Stimulated activated CD8-positive, alpha-beta memory T cell treated with anti-CD3 and anti-CD28 coated beads, Interleukin-4, amount 100 ng/mL, for 48 hours (primary cell): ENCODE measurements around the gene S100A2.
"Not testable (repeated sequence)": the region's sequence is repeated elsewhere in the genome, so short reads cannot be mapped to it uniquely, and the experiment has no call there.

Experiments
- DNase-seq: peaks from one replicate; pipeline ENCODE4 v3.0.0-alpha.2; 2020

S100A2 gene

DNA sequence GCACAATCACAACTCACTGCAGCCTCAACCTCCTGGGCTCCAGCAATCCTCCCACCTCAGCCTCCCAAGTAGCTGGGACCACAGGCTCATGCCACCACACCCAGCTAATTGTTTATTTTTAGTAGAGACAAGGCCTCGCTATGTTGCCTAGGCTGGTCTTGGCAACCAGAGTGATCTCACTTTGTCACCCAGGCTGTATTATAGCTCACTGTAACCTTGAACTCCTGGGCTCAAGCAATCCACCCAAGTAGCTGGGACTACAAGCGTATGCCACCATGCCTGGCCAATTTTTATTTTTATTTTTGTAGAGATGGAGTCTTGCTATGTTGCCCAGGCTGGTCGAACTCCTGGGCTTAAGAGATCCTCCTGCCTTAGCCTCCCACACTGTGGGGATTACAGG is 3.6 kb downstream of the S100A2 start:
- DNase-seq: not testable (repeated sequence)

DNA sequence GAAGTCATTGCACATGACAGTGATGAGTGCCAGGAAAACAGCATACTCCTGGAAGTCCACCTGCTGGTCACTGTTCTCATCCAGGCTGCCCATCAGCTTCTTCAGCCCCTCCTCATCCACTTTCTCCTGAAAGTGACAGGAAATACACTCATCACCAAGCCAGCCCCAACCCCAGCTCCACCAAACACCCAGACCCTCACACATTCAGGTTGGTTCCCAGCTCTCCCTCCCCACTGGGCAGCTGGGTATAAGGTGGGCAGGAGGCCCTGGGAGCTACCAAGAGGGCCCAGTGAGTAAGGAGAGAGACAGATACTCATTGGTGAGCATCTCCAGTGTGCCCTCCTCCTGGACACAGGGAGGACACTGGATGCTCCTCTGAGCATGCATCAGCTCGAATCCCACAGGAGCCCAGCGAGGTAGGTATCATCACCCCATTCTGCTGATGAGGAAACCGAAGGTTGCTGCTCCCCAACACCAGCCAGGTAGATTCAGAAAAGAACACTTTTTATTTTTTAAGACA is 4.1 kb downstream of the S100A2 start:
- DNase-seq: no peak

DNA sequence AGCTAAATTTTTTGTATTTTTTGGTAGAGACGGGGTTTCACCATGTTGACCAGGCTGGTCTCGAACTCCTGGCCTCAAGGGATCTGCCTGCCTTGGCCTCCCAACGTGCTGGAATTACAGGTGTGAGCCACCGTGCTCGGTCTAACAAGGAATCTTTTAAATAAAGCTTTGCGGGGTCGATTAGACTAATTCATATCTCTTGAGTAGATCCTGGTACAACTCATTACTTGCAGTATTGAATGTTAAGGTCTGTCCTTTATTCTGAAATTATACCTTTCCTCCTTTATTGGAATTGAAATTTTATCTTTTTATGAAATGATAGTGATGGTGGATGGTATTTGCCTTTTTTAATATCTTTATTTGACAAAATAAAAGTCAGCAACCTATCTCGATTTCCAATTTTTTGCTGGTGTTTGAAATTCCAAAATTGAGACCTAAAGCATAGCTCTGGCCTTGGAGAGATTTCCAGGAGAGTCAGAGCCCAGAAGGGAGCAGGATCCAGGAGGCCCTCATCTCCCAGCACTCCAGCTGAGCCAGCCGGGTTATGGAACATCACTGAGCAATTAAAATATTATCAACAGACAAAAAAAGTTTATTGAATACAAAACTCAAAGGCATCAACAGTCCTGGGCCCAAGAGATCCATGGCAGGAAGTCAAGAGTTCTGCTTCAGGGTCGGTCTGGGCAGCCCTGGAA is 4.7 kb downstream of the S100A2 start:
- DNase-seq: no peak

DNA sequence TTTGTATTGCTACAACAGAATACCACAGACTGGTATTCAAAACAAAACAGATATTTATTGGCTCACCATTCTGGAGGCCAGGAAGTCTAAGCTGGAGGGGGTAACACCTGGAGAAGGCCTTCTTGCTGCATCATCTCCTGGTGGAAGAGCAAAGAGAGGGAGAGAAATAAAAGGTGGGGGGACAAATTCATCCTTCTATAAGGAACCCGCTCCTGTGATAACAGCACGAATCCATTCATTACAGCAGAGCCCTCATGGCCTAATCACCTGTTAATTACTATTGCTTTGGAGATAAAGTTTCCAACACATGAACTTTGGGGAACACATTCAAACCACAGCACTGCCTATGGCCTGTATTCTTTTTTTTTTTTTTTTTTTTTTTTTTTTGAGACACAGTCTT is 5.4 kb downstream of the S100A2 start:
- DNase-seq: no peak

DNA sequence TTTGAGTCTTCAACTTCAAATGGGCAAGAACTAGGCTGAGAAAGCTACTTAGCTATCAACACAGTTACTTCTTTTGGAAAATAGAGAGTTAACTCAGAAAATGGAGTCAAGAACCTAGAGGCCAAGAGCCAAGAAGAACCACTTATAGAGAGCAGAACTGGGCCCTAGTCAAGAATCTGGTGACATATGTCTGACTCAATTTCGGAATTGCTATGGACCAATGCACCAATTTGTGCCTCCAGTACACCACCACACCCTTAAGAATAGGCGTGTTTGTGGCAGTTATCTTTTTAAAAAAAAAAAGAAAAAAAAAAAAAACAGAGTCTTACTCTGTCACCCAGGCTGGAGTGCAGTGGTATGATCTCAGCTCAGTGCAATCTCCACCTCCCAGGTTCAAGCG is 7.8 kb downstream of the S100A2 start:
- DNase-seq: no peak

DNA sequence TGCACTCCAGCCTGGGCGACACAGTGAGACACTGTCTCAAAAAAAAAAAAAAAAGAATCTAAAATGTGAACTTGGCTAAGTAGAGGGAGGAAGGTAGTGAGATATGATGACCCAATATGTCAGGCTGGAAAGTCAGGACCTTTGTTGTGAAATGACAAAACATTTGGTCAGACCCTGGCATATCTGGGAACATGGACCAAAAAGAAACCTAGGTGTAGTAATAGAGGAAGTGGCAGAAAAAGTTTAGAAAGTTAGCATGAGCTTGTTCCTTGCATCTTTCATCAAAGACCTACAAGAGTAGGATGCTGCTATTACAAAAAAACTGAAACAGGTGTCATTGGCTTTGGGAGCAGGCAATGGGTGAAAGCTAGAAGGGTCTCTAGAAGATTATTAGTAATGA is 9.3 kb downstream of the S100A2 start:
- DNase-seq: no peak

DNA sequence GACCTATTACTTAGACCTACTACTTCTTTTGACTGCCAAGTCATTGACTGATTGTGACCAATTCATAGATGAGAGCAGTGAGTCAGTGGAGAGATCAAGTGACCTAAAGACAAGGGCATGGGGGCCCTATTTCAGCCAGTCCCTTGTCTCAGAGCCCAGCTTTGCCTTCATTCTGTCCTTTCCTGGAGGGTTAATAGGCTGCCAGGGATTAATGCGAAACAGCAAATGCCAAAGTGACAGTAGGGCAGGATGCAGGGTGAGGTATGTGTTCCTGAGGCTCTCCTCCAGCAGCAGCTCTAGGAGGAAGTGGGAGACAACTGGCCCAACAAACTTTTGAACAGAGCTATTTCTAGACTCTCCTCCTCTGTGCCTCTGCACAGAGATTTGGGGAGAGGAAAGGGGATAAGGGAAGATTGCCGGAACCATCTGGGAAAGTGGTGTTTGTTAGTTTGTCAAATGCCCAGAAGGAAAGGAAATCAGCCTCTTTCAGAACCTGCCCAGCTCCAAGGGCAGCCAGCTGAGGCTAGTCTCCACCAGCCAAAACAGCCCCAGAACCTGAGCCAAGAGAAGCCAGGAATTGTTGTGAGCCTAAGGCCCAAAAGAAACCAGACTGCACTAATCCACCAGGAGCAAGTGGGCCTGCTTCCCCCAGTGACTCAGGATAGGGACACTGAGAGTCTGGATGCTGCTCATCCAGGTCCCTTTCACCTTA is 11.7 kb downstream of the S100A2 start:
- no peak for DNase-seq

DNA sequence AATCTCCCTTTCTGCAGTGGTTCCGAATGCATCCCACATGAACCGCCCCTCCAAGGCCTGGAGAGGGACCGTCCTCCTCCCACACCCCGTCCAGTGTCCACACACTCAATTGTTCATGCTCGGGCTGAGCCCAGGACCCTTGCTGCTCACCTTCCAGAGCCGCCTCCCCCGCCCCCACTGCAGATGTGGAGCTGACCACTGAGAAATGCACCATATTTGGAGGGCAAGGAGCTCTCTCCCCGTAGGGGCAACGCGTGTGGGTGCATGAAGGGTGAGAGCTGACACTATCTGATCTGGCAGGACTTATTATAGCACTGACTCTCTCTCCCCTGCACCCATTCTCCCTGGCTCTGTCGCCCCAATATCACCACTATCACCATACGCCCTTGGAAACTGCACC is 12.5 kb downstream of the S100A2 start:
- DNase-seq: no peak

DNA sequence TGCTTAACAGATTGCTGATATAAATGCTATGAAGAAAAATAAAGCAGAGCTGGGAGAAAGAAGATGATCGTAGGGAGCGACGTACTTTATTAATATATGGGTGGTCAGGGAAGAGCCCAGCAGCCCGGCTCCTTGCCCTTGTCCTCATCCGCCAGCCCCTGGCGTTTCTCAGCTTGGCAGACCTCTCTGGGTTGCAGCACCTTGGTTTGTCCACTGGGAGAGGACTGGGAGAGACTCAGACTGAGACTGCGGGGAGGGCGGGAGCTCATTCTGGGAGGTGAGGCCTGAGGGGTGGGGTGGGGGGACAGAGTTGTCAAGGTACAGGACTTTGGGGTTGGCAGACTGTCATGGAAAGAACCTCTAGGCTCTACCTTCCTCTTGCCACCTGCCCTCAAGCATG is 13.3 kb downstream of the S100A2 start:
- DNase-seq: no peak

DNA sequence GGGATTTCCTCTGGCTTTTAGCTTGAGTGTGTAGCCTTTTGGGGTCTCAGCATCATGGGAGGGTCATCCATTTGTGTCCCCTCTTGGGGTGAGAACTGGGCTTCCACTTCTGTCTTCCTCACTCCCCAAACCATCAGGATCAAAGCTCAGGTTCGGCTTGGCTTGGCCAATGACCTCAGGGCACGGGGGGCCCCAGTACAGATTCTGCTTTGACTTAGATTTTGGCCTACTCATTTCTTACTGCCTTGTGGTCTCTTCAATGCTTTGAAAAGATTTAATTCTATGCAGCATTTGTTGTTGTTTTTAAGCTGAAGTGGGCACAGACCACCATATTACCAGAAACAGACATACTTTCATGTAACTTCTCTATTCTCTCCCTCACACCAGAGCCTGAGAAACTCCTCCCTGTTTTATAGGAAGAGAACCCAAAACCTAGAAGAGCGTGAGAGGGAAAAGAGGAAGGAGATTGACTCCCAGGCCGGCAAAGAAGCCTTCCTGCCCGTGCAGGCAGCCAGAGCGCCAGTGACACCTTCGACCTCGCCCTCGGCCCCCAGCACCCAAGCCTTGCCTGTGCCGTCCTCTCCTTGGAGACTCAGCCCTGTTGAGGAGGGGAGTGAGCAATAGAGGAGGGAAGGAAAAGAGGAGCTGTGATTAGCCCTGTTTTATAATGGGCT is 14.7 kb downstream of the S100A2 start:
- no peak for DNase-seq

DNA sequence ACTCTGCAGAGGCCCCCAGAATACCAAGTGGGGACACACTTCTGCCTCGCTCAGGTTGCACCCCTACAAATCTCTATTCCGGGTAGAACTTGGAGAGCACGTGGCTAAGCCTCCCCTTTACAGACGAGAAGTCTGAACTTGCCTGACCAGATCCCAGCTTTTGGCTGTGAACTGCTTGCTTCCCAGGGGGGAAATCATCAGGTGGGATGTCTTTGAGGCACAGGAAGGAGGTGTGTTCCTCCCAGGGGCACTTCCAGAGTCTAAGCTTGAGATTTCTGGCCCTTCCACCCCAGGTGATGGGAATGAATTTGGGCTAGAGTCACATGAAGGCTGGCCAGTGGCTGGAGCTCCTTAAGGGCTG is 15.3 kb downstream of the S100A2 start:
- DNase-seq: no peak

DNA sequence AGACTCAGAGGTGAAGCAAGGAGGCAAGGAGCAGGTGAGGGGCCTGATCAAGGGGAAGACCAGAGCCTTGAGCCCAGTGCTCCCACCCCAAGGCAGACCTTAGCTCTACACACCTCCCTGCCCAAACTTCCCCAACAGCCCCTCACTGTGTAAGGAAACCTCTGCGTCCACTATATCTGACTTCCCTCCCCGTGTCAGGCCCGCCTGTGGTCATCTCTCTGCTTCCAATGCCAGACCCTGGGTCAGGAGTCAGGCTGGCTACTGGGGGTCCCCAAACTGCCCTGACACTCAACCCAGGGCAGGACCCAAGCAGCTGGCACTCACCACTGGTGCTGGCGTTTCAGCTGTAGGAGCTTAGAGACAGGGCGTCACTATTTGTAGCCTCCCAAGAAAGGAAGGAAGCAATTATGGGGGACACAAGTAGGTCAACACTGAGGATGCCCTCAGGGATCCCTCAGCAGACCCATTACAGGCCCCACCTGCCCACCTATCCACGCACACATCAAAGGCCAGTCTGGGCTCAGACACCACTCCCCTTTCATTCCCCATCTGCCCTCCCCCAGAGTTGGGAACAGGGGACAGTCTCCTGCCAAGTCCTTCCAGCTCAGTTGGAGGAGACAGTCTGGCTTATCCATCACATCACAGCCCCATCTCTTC is 15.8 kb downstream of the S100A2 start:
- DNase-seq: no peak

DNA sequence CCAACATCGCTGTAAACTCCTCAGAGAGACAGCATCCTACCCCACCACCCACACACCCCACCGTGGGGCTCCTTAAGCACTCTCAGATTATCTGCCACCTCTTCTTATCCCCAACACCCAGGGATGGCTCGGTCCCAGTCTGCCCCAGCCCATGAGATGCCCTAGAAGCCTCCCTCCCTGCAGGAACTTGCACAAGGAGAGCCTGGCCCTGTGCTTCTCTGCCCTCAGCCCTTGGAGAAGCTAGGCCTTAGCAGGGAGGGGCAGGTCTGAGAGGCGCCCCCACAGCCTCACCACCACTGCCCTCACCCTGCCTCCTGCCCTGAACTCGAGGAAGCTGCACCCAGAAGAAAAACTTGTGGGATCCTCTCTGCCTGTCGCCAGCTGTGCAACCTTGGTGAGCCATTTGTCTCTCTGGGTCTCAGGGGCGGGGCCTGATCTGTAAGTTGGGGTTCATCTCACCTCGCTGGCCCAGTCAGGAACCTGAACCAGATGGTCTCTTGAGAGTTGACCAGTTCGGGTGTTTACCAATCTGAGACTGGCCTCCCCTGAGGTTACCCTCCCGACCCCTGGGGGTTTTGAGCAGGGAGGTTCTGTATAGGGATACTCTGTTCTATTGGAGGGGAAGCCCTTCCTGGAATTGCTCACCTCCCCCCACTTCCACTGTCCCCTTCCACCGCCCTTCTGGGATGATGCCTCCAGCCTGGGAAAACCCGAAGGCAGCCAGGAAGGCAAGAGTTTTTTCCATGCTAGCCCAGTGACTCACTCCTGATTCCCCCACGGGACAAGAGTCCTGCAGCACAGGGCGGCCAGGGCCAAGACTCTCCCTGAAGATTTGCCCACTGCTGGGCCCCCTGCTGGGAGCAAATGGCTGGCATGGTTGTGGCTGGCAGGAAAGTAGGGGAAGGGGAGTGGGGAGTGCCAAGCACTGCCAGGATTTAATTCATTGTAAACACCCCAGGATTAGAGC is 16.6 kb downstream of the S100A2 start, which contains the start of gene S100A3:
TSS of gene S100A3 (minus strand) at position 537 of the 967 bp plus-strand sequence. CDS start 773 bp downstream, outside the sequence.
- no peak for DNase-seq

DNA sequence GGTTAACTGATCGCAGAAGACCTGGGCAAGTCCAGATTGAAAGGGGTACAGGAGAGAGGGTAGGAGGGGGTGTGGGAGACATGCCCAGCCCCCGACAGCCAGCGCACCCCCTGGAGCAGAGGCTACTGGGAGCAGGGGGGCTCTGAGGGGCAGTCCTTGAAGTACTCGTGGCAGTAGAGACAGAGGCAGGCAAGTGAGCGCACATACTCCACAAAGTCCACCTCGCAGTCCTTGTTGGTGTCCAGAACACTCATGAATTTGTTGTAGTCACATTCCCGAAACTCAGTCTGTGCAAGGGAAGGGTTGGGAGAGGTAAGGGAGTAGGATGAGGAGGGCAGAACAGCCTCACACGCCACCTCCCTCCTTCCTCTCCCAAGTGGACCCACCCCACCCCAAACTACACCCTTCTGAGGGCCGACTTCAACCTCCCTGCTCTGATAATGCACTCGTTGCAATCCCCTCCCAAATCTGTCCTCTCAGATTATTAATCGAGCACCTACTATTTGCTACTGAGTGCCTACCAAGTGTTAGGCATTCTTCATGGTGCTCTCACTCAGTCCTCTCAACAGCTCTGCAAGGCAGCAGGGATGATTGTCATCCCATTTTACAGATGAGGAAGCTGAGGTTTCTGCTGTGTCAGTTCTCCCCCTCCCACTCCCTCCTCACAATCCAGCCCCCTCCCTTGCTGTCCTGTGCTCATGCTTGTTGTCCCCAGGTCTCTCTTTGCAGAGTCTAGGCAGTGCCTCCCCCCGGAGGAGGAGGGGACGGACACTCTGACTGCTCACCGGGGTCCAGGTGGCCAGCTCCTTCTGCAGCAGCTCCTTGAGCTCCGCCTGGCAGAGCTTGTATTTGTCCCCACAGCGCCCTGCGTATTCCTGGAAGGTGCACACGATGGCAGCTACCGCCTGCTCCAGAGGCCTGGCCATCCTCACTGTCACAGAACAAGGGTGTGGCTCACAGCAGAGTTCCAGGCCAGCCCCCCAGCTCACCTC is 17.8 kb downstream of the S100A2 start:
- no peak for DNase-seq

DNA sequence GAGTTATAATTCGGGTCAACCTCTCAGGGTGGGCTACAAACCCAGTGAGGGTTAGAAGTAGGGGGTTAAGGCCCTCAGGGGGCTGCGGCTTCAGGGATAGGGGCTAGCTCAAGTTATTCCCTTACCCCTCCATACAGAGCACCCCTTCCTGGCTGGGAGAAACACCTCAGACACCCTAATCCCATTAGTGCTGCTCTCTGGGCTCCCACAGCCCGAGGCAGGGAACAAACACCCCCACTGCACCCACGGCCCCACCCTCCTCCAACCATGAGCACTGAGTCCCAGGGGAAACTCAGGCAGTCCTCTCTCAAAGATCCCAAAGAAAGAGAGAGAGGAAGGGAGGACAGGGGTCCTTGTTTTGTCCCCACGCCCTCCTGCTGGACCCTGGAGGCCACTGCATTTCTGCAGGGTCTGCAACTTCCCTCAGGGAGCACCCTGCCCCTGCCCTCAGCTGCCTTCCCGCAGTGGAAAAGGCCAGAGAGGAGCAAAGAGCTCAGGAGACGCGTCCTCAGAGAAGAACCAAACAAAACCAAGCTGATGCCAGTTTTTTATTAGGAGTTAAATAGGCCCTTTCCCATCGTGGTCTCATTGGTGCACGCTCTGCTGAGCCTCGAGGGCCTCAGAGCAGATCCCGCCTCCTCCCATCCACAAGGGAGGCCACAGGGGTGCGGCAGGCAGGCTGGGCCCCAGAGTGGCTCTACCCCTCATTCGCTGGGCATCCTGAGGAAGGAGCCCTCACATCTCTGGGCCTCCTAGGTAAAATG is 18.7 kb downstream of the S100A2 start:
- DNase-seq: no peak

DNA sequence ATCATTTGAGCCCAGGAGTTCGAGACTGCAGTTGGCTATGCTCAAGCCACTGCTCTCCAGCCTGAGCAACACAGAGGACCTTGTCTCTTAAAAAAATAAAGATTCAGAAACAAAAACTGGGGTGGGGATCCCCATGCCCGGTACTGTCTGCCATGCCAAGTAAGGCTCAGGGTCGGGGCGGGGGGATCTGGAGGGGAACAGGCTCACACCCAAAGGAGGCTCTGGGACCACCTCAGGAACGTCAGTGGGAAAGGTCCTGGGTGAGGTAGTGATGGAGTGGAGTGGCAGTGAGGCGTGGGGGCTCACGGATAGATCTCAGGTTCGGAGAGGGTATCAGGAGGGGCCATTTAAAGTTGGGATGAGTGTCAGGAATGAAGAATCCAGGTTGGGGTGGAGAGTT is 19.3 kb downstream of the S100A2 start:
- DNase-seq: no peak

DNA sequence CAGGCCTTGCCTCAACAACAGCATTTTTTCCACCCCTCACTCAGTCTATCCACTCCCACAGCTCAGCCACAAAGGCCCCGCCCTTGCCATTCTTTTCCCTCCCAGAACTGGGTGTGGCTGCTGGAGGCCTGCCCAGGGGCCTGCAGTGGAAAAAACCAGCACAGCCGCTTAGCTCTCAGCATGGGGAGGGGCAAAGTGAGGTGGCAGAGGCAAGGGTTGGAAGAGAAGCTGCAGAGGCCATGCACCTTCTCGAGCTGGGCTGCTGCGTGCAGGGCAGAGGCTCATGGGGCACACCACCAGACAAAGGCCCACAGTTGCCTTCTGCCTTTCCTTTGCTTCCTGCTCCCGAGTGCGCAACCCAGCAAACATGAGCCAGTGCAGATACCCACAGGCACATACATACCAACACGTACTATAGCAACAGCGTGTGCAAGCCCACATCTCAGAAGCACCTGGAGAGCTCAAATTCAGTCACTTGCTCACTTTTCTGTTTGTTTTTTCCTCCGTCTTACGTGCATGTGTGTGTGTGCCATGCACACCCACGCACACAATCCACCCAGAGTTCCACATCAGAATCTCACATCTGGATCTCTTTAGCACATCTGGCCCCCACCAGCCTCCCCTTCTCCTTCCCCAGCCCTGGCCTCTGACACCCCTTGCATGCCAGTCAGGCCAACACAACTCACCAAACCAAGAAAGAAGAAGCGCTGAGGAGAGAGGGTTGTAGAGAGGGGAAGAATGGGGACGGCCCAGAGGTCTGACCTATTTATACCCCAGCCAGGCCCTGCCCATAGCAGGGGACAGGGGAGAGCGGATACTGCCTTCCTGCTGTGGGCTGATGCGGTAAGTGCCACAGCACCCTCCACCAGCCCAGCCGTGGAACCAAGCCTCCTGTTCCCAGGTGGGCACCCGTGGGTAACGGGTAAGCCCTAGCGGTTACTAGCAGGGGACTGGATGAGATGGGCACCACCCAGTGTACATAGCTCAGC is 20.3 kb downstream of the S100A2 start, which contains the start of gene S100A4:
TSS of gene S100A4 (minus strand) at position 740 of the 989 bp plus-strand sequence. CDS start 1,012 bp downstream, outside the sequence.
- peak; percentile 95 for DNase-seq

DNA sequence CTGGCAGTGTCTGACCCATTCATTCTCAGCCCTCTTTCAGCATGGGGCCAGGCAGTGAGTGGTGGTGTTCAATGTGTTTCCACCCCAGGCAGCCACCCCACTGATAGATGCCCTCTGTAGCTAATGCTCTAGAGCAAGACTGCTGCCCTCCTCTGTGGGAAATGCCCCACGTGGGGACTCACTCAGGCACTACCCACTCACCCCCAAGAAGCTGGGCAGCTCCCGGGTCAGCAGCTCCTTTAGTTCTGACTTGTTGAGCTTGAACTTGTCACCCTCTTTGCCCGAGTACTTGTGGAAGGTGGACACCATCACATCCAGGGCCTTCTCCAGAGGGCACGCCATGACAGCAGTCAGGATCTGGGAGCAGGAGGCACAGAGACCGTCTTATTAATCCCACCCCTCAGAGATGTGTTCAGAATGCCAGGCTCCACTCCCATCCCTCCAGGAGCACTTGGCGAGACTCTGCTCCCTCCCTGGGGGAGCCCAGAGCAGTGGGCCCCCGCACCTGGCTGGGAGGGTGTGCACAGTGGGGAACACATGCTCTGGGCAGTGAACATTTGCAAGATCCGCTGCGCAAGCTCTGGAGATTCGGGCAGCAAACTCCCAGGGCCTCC is 21.1 kb downstream of the S100A2 start:
- no peak for DNase-seq
